Upper lobe of right lung (tissue), 1 donor: Measurements from ENCODE around the gene CNIH3. TPM values are rescaled to one million over a fixed set of nuclear protein-coding genes. Genes with fewer than 3 reads are reported as not detected.

Experiments
- ATAC-seq: fragments of 200-7000 bp; cut with Tn5 transposase; one replicate; pipeline ENCODE4 v1.9.1; 2020; ENCODE audit warnings: mild to moderate bottlenecking, moderate library complexity
- DNase-seq: peaks from one replicate; pipeline ENCODE4 v3.0.0-alpha.2; 2020
- H3K27ac ChIP-seq: fragments of 200-600 bp; one replicate; pipeline ENCODE4 v1.8.0; 2022
- H3K27me3 ChIP-seq: fragments of 200-600 bp; one replicate; pipeline ENCODE4 v1.8.0; 2022; ENCODE audit warnings: mild to moderate bottlenecking
- H3K36me3 ChIP-seq: fragments of 200-600 bp; one replicate; pipeline ENCODE4 v1.8.0; 2022
- H3K4me1 ChIP-seq: fragments of 200-600 bp; one replicate; pipeline ENCODE4 v1.8.0; 2022
- H3K4me3 ChIP-seq: fragments of 200-600 bp; one replicate; pipeline ENCODE4 v1.8.0; 2022; ENCODE audit warnings: mild to moderate bottlenecking
- H3K9me3 ChIP-seq: fragments of 200-600 bp; one replicate; pipeline ENCODE4 v1.8.0; 2022
- CTCF ChIP-seq: fragments of 200-600 bp; IDR thresholded peaks from one replicate; pipeline ENCODE4 v1.8.0; 2022; ENCODE audit warnings: antibody characterized with exemption
- intact Hi-C: fragments of 100-400 bp; cut with DNase I; formaldehyde crosslinking; loops from one replicate; pipeline ENCODE4 v1.11.0; 2022
- total RNA-seq: library from RNA; stranded (reverse); fragmentation: NEBNext Ultra II Directional; extraction: Animal tissue kit (Norgen Biotek cat#: 25700); gene quantifications from one replicate; pipeline ENCODE4 v1.2.1, GENCODE V29; 2021
- donor health status: DM: no; HTN: yes; CAD: no; lungs with severe emphysema.

CNIH3 gene
- total RNA-seq, 1 donor from 2014 or later, result 4.8 TPM

GRCh38 chr1:224623310-224623714 is 7.2 kb downstream of the CNIH3 start:
- Histone ChIP-seq H3K36me3 (no peaks in the 10 kb centered on the region), H3K4me1 (no peaks in the 10 kb centered on the region), H3K4me3 (no peak overlapping the region), H3K9me3 (no peaks in the 10 kb centered on the region), H3K27me3 (peaks cover 3% of the 10 kb centered on the region), H3K27ac (no peak overlapping the region)
- no peak for TF ChIP-seq CTCF
- ATAC-seq (no peak), DNase-seq (no peak)
- intact Hi-C loops, result no loop called here

- Histone ChIP-seq H3K27me3 (no peaks in the 10 kb centered on the region), H3K4me1 (no peaks in the 10 kb centered on the region), H3K36me3 (no peaks in the 10 kb centered on the region), H3K4me3 (no peak overlapping the region), H3K9me3 (no peaks in the 10 kb centered on the region), H3K27ac (peak overlapping the region; percentile 36)
- intact Hi-C loops, result no loop called here
- peak; percentile 49 for ATAC-seq
- no peak for TF ChIP-seq CTCF
- DNase-seq, result no peak
These were observed 7.7 kb downstream of the CNIH3 start for GRCh38 chr1:224623743-224624333.

- peak overlapping the region; percentile 36 for H3K27ac ChIP-seq
- H3K27me3 ChIP-seq, result no peaks in the 10 kb centered on the region
- intact Hi-C loops, result no loop called here
- no peaks in the 10 kb centered on the region for H3K4me1 ChIP-seq
- ATAC-seq, result no peak
- no peak for TF ChIP-seq CTCF
- H3K36me3 ChIP-seq, result no peaks in the 10 kb centered on the region
- no peak overlapping the region for H3K4me3 ChIP-seq
- no peak for DNase-seq
- H3K9me3 ChIP-seq, result no peaks in the 10 kb centered on the region
These were observed 8.3 kb downstream of the CNIH3 start for GRCh38 chr1:224624432-224624831.

GRCh38 chr1:224626042-224626441 is 9.9 kb downstream of the CNIH3 start:
- no peak for DNase-seq
- Histone ChIP-seq H3K9me3 (no peaks in the 10 kb centered on the region), H3K4me1 (no peaks in the 10 kb centered on the region), H3K36me3 (no peaks in the 10 kb centered on the region), H3K27ac (no peak overlapping the region), H3K4me3 (no peak overlapping the region), H3K27me3 (no peaks in the 10 kb centered on the region)
- intact Hi-C loops, result no loop called here
- TF ChIP-seq CTCF, result no peak
- ATAC-seq, result no peak

- Histone ChIP-seq H3K4me3 (no peak overlapping the region), H3K27ac (no peak overlapping the region), H3K4me1 (no peaks in the 10 kb centered on the region), H3K9me3 (no peaks in the 10 kb centered on the region), H3K36me3 (no peaks in the 10 kb centered on the region), H3K27me3 (no peaks in the 10 kb centered on the region)
- ATAC-seq (no peak), DNase-seq (no peak)
- intact Hi-C loops, result no loop called here
- TF ChIP-seq CTCF, result no peak
These were observed 13.8 kb downstream of the CNIH3 start for GRCh38 chr1:224629965-224630364.
